ENCODE measurements around the gene LMOD2. TPM values are rescaled to one million over a fixed set of nuclear protein-coding genes. Genes with fewer than 3 reads are reported as not detected.

Gene LMOD2
- total and polyA plus RNA-seq, 9 of the 15 experiments (the other 6 are each of a cell fraction or from before 2014, with no cell fraction given) = 0.04 TPM; not detected in 8

DNA sequence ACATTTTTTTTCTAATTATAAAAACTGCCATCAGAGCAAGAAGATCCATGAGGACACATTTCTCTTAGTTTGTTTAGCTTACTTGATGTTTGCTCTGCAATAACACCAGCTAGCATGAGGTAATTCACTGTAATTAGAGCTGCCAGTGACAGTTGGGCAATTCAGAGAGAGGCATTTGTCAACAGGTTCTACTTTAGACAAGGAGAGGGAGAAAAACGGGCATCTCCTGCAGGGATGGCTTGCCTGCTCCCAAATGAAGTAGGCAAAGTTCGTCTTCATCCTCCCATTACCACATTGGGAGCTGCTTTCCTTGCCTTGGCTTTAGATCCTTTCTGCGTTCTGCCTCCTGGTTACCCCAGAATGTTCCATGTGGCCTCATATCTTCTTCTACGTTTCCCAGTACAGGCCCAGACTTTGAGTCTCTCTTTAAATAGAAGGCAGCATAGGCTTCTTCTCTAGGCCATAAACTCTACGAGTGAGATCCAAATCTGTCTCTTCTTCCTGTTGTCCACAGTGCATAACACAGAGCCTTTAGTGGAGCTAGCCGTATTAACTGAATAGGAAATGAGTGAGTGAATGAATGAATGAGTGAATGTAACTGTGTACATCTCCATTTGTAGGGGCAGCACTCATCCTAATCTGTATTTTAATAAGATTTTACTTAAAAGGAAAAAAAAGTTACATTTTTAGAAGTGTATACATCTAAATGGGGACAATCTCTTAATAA lies 32.8 kb upstream of the LMOD2 start:
- Histone ChIP-seq H3K9me3 (replicated peaks; ENCODE audit: control insufficient read depth, insufficient read depth, low read depth, low read length) (no peaks in the 10 kb centered on the region), H2AFZ (ENCODE audit: low read depth, low read length) (peak overlapping the region; percentile 72)
- no TSS peak for BruUV-seq (replicated peaks)
- TF ChIP-seq ZNF589 (CRISPR knock-in tag; IDR thresholded peaks at IDR 0.05; ENCODE audit: low read depth) (peak; percentile 95; the same call in 1 of the 2 replicates), ZNF766 (CRISPR knock-in tag; conservative IDR thresholded peaks at IDR 0.05) (peak; percentile 88), ATF7 (IDR thresholded peaks at IDR 0.05) (peak; percentile 76), MEIS2 (IDR thresholded peaks at IDR 0.05; ENCODE audit: partially characterized antibody) (peak; percentile 53), ZKSCAN1 (IDR thresholded peaks at IDR 0.05; ENCODE audit: low read depth, low read length) (no peak), ZNF584 (CRISPR knock-in tag; IDR thresholded peaks at IDR 0.05; ENCODE audit: low read depth) (peak; percentile 94), PCBP2 (IDR thresholded peaks at IDR 0.05; ENCODE audit: low read depth, low read length, poor library complexity, severe bottlenecking) (no peak), EP300 (IDR thresholded peaks at IDR 0.05; ENCODE audit: low read length) (peak; percentile 75; the same call in 1 of the 2 replicates), CEBPG (CRISPR knock-in tag; IDR thresholded peaks at IDR 0.05) (peak; percentile 50; the same call in 1 of the 2 replicates), CEBPG (tag; conservative IDR thresholded peaks at IDR 0.05 in 1 of 2, IDR thresholded peaks at IDR 0.05 in 1 of 2) (peak; percentile 95 to 98), GTF2A2 (tag; IDR thresholded peaks at IDR 0.05) (0 out of 2 replicates have a peak, but pooled peaks have one; percentile 24), PHF21A (IDR thresholded peaks at IDR 0.05; ENCODE audit: borderline replicate concordance, low read depth) (no peak), ETS1 (conservative IDR thresholded peaks at IDR 0.05; ENCODE audit: control insufficient read depth, low read depth, low read length) (no peak), HDAC8 (tag; IDR thresholded peaks at IDR 0.05) (peak; percentile 84; the same call in 1 of the 2 replicates)
- TF ChIP-seq, protein P1, sequence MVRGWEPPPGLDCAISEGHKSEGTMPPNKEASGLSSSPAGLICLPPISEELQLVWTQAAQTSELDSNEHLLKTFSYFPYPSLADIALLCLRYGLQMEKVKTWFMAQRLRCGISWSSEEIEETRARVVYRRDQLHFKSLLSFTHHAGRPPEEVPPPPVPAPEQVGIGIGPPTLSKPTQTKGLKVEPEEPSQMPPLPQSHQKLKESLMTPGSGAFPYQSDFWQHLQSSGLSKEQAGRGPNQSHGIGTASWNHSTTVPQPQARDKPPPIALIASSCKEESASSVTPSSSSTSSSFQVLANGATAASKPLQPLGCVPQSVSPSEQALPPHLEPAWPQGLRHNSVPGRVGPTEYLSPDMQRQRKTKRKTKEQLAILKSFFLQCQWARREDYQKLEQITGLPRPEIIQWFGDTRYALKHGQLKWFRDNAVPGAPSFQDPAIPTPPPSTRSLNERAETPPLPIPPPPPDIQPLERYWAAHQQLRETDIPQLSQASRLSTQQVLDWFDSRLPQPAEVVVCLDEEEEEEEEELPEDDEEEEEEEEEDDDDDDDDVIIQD (CRISPR knock-in tag; IDR thresholded peaks at IDR 0.05) = no peak

More for the DNA sequence above, 32.8 kb upstream of the LMOD2 start:
- in situ Hi-C loops (cut with MboI) (no loop called here), intact Hi-C loops (cut with micrococcal nuclease) (loop anchor here (5.0 kb wide), 1 partner anchor 86 kb away; no protein-coding TSS in a partner anchor)
- no peaks in the 10 kb centered on the region for H3K79me2 ChIP-seq (ENCODE audit: control insufficient read depth, insufficient read depth, low read length)
- FAIRE-seq (no peak), ATAC-seq (peak; percentile 27), DNase-seq (ENCODE audit: extremely low read depth in 1 of 4, low spot score in 3 of 4) (no peak)
- H3K9me1 ChIP-seq (ENCODE audit: control insufficient read depth, insufficient read depth, low read length) = no peaks in the 10 kb centered on the region
- H3K9ac ChIP-seq (ENCODE audit: insufficient read depth in 1 of 2, low read depth in 2 of 2, low read length in 2 of 2) = no peak overlapping the region
- H3K27ac ChIP-seq (ENCODE audit: extremely low read depth, low read depth, low read length) = peak overlapping the region; percentile 1; the same call in 1 of the 3 replicates
- H4K20me1 ChIP-seq (replicated peaks; ENCODE audit: control insufficient read depth, insufficient read depth, low read length) = no peaks in the 10 kb centered on the region
- H3K4me2 ChIP-seq (ENCODE audit: insufficient read depth, low read length) = no peak overlapping the region
- no peaks in the 10 kb centered on the region for H3K36me3 ChIP-seq (ENCODE audit: control insufficient read depth, insufficient read depth, low read length)
- no peak overlapping the region for H3K4me3 ChIP-seq
- ChIA-PET CTCF (ENCODE audit: low intra/inter-chr PET ratio) (no interaction called here), POLR2A (no interaction called here)
- H3K4me1 ChIP-seq (replicated peaks in 1 of 2; ENCODE audit: control insufficient read depth in 2 of 2, insufficient read depth in 2 of 2, low read length in 2 of 2) = peaks cover 0 to 6% of the 10 kb centered on the region in 2 experiments; a peak in 2 of 5 replicates
- H3K27me3 ChIP-seq (ENCODE audit: control insufficient read depth in 2 of 2, insufficient read depth in 2 of 2, low read length in 2 of 2) = peaks cover 0 to 3% of the 10 kb centered on the region in 2 experiments; a peak in 2 of 5 replicates
- WGBS (ENCODE audit: insufficient coverage, low coverage, missing lambda C conversion rate) = 21% methylated on average over 6 of the region's 6 CpGs
